Measurements from ENCODE around the gene AVL9.

GRCh38 chr7:32594965-32595490, 99.7 kb downstream of the AVL9 start:
- TF ChIP-seq CTCF (conservative IDR thresholded peaks at IDR 0.05 in 1 of 2, IDR thresholded peaks at IDR 0.05 in 1 of 2; ENCODE audit: low read depth in 1 of 2, low read length in 2 of 2) (no peak), EZH2 (IDR thresholded peaks at IDR 0.05; ENCODE audit: low read length, missing control alignments) (no peak)

All from fibroblast of lung (primary cell).